Stimulated activated CD4-positive, alpha-beta T cell treated with anti-CD3 and anti-CD28 coated beads, TNF-alpha, amount 100 ng/mL, for 48 hours (primary cell): ENCODE results near the gene TNFSF15.

Experiments
- DNase-seq, 3 donors: peaks; one replicate each; pipeline ENCODE4 v3.0.0-alpha.2; 2020; ENCODE audit warnings: low read depth in 3 of 3

TNFSF15 gene

GRCh38 chr9:114805670-114806525 lies at the start of gene TNFSF15:
Gene TNFSF15, minus strand, starts transcription at chr9:114806039. Its CDS starts 27 bp downstream, at chr9:114806012.
- peak in 1 of 3 donors; percentile 14 for DNase-seq

DNA sequence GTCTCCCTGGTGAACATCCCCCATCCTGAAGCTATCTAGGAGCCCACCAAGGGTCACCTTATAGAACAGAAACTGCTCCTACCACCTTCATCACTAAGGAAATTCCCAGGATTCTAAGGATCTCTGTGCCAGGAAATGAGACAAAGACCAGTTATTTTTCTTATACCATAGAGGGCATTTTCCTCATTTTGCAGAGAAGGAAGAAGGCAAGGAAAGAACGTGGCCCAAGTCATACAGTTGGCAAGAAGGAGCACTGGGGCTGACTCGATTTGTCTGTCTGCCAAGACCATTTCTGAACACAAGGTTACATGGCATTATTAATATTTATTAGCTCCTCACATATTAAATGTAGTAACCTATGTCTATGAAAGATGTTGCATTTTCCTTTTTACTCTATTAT lies 49.6 kb upstream of the TNFSF15 start:
- no peak for DNase-seq

- no peak for DNase-seq
Observed at GRCh38 chr9:114854736-114855355, 49.0 kb upstream of the TNFSF15 start.

DNA sequence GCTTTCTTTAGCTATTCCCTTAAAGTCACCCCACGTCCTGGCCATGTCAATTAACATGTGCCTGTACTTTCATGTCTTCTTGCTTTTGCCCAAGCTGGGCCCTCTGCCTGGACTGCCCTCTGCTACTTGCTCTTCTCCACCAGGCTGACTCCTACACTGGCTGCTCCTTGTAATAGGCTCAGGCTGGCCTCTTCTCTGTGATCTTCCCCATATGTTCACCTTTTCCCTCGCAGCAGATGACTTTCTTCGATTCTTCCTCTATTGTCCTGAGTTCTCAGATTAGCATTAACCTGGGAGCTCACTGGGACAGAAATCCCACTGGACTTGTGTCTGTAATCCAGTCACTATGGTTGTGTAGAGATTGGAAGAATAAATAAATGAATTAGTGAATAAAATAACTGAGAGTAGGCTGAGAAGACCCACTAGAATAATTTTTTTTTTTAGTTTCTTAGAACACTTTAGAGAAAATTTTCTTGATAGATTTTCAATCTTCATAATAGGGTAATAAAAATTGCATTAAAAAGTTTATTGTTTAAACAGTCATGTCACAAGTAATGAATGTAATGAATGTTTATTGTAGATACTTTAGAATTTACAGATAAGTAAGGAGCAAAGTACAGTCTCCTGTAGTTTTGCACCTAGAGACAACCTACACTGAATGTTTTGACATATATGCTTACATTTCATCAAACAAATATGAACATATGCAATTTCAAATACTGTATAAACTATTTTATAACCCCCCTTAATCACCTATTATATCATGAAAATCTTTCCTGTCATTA lies 47.4 kb upstream of the TNFSF15 start:
- DNase-seq, result no peak

GRCh38 chr9:114852050-114852594 lies 46.3 kb upstream of the TNFSF15 start:
- DNase-seq, result no peak

DNA sequence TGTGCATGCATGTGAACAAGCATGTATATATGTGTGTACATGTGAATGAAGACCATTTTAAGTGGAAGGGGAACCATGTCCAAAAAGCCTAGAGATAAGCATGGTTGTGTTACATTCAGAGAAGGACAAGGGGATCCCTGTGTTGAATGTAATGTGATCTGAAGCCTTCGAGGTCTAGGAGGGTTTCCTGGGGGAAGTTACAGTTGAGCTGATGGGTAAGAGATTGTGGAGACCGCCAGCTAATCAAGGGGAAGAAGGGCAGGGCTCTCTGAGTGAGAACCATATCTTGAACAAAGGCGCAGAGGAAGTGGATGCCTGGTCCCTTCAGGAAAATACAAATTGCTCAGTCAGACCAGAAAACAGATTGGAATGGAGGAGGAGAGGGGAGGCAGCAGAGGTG lies 45.5 kb upstream of the TNFSF15 start:
- DNase-seq, result no peak

GRCh38 chr9:114850871-114851270 lies 45.0 kb upstream of the TNFSF15 start:
- DNase-seq, result no peak

GRCh38 chr9:114849450-114849849 lies 43.6 kb upstream of the TNFSF15 start:
- DNase-seq, result no peak

DNA sequence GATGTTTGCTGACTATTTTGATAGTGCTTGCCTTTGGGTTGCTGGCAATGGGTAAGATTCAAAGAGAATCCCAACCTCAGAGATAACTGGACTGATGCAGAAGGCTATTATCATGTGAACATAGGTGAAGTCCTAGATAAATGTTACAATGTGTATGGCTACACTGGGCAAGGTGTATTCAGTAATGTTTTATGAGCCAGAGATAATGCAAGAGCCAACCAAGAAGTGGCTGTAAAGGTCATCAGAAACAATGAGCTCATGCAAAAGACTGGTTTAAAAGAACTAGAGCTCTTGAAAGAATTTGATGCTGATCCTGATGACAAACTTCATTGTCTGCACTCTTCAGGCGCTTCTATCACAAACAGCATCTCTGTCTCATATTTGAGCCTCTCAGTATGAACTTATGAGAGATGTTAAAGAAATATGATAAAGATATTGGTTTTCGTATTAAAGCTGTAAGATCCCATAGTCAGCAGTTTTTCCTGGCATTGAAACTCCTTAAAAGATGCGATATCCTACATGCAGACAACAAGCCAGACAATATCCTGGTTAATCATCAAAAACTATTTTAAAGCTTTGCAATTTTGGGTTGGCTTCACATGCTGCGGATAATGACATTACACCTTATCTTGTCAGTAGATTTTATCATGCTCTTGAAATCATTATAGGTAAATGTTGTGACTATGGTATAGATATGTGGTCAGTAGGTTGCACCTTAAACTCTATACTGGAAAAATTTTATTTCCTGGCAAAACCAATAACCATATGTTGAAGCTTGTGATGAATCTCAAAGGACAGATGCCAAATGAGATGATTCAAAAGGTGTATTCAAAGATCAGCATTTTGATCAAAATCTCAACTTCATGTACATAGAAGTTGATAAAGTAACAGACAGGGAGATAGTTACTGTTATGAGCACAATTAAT lies 41.9 kb upstream of the TNFSF15 start:
- no peak for DNase-seq

DNA sequence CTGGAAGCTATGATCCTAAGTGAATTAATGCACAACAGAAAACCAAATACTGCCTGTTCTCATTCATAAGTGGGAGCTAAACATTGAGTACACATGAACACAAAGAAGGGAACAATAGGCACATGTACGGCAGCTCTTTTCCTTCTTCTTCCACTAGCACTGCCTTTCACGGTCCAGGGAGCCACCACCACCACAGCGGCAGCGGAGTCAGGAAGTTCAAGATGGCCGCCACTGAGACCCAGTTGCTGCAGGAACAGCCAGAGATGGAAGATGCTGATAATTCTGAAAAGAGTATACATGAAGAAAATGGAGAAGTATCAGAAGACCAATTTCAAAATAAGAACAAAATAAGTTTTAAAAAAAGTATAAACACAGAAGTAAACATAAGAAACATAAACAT lies 39.5 kb upstream of the TNFSF15 start:
- DNase-seq, result no peak

- no peak for DNase-seq
Observed at GRCh38 chr9:114844766-114845165, 38.9 kb upstream of the TNFSF15 start.

GRCh38 chr9:114837923-114838322 lies 32.1 kb upstream of the TNFSF15 start:
- no peak for DNase-seq

DNA sequence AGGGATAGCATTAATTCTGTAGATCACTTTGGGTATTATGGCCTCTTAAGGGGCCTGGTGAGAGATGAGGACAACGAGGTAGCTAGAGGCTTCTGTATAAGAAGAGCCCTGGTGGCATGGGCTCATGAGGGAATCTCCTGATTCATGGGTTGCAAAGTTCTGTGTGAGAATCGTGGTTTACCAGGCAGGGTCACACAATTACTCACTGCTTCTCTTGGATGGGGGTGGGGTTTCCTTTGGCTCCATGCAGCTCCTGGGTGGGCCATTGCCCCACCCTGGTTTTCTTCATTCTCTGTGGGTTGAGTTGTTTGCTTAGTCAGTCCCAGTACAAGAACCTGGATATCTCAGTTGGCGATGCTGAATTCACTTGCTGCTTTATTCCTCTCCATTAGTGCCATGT lies 30.9 kb upstream of the TNFSF15 start:
- no peak for DNase-seq

DNA sequence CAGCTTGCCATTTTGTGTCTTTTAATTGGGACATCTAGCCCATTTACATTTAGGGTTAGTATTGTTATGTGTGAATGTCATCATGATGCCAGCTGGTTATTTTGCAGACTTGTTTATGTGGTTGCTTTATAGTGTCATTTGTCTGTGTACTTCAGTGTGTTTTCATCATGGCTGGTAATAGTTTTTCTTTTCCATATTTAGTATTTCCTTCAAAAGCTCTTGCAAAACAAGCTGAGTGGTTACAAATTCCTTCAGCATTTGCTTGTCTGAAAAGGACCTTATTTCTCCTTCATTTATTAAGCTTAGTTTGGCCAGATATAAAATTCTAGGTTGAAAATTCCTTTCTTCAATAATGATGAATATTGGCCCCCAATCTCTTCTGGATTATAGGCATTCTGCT lies 28.5 kb upstream of the TNFSF15 start:
- no peak for DNase-seq

- no peak for DNase-seq
Observed at GRCh38 chr9:114830546-114830945, 24.7 kb upstream of the TNFSF15 start.

DNA sequence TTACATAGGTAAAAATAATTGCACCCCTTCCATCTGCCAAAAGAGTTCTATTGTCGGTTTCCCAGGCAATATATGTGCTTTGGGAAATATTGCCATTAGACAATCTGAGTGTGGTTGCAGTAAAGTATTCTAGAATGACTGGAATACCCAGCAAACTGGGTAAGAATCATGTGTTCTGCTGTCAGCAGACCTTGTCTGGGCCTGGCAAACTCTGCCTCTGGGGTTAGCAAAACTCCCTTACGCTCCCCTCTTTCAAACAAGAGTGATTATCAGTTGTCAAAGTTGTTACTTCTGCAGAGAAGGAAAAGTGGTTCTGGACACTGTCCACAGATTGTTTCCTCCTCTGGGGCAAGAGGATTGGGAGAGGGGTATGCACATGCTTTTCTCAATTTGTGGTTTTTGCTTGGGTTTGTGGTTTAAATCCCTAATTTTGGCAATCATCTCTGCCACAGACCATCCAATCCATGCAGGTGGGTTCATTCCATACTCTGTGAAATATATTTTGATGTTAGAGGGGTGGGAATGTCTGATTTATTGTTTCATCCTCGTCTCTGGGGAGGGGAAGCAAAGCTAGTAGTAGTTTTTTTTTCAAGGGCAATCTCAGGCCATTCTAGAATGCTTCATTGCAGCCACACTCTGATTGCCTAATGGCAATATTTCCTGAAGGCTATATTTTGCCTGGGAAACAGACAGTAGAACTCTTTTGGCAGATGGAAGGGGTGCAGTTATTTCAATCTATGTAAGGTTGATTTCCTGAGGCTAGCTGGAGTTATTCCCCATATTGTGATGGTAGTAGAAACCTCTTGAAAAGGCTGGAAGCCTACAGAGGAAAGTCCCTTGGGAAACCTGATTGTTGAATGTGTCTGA lies 24.0 kb upstream of the TNFSF15 start:
- DNase-seq, result no peak

- no peak for DNase-seq
Observed at GRCh38 chr9:114828303-114828650, 22.4 kb upstream of the TNFSF15 start.

DNA sequence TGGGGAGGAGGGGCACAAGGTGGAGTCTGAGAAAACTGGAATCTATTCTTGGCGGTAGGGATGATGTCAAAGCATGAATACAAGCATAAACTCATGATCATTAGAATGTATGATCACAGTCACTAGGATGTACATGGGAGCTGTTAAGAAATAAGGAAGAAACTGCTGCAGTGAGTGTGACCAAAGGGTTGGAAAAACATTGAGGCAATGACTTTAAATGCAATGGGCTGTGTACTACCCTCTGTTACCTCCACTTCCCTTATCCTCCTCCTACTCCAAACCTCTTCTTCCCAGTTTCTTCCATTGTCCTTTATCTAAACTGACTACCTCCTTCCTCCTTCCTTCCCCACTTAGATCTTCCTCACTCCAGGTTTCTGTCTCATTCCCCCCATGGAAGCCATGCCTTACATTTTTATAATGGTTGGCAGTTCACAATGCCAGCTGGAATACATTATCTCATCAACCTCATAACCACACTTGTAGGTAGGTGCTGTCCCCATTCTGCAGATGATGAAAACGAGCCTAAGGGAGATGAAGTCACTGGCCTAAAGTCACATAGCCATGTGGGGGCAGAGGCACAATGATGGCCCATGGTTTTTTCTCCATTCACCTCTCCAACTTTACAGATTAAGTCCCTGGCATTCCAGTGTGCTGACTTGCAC lies 21.9 kb upstream of the TNFSF15 start:
- DNase-seq, result peak in 1 of 3 donors; percentile 18

DNA sequence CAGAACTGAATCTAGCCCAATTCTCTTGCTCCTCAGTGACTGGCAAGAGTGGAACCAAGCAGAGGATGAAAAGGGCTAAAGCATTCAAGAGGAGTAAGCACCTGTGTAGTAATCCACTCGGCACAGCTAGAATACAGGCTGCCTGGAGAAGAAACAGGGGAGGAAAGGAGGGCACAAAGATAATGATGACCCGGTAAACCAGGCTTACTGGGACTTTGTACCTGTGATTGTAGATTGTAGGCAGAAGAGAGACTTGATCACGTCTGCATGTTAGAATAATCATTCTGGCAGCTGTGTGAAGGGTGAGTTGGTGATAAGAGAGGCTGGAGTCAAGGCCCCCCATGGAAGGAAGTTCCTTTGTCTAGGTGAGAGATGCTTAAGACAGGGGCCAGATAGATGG lies 20.6 kb upstream of the TNFSF15 start:
- no peak for DNase-seq
